Stimulated activated naive CD4-positive, alpha-beta T cell (primary cell): Measurements from ENCODE around the gene PTGR3.

Source experiments
- DNase-seq, 6 experiments: peaks; one replicate each; lab custom pipeline; 2025; lab: John Stamatoyannopoulos, UW

PTGR3 gene

DNA sequence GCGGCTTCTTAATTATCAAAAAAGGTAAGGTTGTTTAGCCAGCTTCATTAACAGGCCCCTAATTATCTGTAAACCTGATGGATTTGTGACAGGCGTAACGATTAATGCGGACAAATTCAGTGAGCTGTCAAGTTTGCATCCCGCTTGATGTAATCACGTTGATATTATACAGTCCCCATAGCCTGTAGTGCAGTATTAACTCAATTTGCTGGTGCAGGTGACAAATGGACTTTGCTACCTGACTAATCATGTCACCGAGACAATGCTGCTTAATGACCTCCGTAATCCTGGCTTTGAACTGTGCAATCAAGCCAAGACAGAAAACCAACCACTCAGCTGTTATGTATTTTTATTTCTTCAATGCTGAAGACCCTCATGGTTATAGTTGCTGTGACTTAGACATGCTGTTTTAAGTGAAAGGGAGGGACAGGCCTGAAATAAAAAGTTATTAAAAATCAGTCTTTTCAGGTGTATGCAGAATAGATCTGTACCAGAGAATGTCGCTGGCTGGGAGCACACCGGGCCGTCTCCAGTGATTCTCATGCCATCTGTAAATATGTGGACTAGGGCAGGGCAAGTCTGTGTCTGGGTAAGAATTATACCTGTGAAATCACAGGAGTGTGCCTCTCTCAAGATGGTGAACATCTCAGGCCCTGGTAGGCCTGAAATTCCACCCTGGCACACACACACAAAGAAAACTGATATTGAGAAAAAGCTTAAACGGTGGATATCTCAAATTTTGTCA lies 6.0 kb upstream of the PTGR3 start:
- no peak for DNase-seq

DNA sequence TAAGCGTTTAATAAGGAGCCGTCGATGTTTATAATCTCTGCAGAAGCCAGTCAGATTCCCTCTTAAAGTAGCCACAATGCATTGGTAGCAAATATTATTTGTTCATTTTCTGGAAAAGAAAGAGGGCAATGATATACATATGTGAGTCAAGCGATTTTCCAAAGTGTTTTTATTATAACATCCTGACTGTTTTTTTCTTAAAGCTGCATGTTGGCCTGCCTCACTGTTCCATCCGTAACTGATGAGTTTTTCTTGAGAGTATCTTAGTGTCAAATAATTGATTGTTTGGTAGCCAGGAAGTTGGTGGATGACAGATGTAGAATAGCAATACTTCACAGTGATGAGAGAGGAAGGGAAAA lies 5.4 kb upstream of the PTGR3 start:
- no peak for DNase-seq

DNA sequence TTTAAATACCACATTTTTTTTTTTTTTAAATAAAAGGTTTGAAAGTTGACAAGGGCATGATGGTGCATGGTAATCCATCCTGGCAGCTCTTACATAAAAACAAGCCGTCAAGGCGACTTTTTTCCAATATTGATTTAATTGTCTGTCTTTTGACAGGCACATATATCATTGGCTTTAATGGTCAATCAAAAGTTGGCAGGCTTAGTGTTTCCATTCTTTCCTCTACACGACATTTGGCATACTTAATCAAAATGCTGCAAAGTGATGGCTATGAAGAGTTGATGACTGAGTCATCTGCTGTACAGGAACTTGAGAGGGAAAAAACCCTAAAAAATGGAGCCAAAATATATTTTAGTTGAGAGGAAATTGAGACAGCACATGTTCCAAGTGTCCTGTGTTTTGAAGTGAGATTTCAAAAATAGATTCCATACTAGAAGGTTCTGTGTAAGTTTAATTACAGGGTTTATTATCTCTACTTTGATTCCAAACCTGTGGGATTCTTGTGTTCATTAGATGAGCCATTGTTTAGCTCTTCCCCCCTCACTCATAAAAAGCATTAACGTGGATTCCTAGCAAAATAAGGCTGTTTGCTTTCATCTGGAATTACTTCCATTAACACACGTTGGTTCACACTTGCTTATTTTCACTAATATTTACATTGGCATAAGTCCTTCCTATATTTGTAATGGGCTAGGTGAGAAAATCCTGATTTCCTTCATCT lies 4.8 kb upstream of the PTGR3 start:
- DNase-seq, result no peak

DNA sequence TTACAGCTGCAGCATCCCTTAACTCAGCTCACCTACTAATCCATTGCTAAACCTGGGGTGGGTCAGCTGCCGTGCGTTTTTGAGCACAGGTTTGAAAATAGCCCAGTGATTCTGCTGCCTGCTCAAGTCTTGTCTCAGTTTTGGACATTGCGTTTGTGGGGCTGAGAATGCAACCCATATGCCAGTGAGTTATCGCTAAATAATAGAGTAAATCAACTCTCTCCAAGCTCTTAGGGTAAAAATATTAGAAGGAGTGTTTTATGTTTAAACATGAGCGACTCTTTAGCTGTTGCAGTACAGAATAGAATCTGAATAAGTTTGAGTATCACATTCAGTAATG lies 3.8 kb upstream of the PTGR3 start:
- DNase-seq, result no peak

DNA sequence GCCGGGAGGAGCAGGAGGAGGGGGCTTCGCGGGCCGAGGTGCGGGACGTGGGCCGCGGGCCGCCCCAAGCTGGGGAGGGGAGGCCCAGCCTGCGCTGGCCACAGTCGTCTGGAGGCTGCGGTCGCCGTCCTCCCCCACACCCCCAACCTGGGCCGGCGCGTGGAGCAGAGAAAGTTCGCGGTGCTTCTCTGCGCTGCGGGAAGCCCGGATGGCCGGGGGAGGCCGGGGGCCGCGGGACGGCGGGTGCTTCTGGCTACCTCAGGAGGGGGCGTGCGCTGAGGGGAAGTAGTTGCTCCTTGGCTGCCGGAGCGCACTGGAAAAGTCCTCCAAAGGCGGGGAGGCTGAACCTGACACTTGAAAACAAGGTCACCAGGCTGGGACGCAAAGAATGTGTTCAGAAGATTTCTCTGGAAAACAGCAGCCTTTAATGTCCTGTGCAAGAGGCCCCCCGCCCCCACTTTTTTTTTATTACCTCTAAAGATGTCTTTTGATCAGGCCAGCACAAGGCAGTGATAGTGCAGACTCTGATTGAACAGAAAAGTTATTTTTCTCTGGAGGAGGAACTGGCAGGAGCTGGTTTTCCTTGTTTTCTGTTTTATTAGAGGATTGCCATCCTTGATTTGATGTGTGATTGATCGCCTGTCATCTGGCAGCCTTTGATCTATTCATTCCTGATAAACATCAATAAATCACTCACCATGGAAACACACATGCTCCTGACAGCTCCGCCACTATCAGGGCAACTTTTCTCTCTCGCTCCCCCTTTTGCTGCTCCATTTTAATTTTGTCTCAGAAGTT lies 3.2 kb upstream of the PTGR3 start:
- DNase-seq, result peak in 5 of 6 experiments; percentile 14 to 46 (median 29)

DNA sequence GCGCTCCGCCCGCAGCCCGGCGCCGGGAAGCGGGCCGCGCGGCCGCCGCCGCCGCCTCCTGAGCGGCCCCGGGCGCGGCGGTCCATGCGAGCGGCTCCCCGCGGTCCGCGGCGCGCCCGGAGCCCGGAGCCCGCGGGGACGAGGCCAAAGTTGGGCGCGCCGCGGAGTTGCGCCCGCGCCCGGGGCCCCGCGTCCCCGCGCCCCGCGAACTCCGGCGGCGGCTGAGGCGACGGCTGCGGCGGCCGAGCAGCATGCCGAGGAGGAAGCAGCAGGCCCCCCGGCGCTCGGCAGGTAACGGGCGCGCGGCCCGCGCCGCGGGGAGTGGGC lies 2.6 kb upstream of the PTGR3 start:
- peak in 1 of 6 experiments; percentile 43 for DNase-seq

DNA sequence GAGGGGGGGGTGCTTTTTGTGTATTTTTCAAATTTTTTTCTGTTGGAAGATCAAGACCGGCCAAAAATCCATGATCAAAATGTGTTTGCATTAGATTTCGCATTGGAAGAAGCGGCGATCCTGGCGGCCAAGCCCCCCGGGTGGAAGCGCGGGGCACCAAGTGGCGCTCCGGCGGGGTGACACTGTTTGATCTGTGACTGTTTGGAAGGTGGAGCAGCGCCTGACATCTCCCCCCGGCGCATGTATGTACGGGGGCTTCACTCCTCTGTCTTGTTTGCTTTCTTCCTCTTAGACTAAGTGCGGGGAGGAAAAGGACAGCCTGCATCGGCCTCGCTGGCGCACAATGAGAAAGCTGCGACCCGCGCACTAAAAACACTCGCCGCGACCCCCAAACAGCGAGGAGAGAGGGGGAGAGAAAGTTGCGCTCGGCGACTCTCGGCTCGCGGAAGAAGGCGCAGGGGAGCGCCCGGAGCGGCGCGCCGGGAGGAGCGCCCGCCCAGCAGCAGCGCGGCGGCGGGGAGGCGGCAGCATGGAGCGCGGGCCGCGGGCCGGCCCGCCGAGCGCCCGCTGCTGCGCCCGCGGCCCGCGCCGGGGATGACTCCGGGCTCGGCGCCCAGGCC lies 2.2 kb upstream of the PTGR3 start:
- peak in 5 of 6 experiments; percentile 31 to 65 (median 63) for DNase-seq

DNA sequence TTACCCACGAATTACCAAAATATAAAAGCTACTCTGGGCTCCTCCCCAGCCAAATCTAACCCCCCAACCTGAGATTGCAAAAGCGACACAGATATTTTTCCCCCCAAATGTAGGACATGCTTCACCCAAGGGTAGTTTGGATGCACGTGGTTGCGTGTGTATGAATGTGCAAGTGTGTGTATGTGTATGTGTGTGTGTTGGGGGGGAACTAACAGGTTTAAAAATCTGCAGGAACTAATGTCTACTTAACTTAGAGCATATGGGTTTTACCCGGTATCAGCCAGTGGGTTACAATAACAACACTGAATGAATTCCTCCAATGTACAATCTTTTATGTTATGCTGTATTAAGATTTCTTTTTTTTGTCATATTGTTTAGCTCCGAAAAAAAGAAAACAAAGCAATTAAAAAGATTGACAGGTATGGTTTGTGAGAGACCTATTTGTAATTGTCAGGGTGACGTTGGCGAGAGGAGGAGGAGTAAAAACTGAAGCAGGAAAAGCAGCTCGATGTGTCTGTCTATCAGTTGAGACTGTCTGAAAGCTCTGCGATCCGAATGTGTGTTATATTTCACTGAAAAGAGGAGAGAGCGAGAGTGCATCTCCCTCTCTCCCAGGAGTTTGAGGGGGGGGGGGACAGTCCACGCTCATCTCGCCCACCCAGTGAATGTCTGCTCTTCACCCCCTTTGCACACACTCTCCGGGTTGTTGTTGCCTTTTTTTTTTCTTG lies 1.5 kb upstream of the PTGR3 start, which contains the start of gene TSHZ1:
Gene TSHZ1, plus strand, starts transcription at position 524 of the 728 bp plus-strand sequence. CDS start 1,080 bp downstream, outside the sequence.
- peak; percentile 41 to 83 (median 72) for DNase-seq

DNA sequence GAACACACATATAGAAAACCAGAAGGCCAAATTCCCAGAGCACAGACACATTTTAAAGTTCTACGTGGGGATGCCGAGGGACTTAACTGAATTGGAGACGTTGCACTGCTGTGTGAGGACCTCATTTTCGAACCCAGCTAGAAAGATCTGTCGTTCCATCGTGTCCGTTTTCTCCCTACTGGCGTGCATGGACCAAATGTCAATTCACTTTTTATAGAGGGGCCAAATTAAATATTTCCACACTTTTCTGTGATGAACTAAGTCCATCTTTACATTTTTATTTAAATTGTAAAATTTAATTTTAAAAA lies 966 bp upstream of the PTGR3 start:
- peak in 1 of 6 experiments; percentile 29 for DNase-seq

DNA sequence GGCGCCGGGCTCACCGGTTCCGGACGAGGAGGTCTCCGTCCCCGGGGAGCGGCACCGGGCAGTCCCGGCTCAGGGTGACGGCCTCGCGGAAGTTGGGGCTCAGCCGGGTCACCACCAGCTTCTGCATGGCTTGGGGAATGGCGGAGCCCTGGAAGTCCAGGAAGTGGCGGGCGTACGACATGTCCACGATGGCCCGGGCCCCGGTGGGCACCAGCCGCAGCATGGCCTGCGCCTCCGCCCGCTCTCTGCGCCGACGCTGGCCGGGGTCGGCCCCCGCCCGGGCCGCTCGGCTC lies 157 bp downstream of the PTGR3 start:
- peak in 2 of 6 experiments; percentile 48 to 49 for DNase-seq

DNA sequence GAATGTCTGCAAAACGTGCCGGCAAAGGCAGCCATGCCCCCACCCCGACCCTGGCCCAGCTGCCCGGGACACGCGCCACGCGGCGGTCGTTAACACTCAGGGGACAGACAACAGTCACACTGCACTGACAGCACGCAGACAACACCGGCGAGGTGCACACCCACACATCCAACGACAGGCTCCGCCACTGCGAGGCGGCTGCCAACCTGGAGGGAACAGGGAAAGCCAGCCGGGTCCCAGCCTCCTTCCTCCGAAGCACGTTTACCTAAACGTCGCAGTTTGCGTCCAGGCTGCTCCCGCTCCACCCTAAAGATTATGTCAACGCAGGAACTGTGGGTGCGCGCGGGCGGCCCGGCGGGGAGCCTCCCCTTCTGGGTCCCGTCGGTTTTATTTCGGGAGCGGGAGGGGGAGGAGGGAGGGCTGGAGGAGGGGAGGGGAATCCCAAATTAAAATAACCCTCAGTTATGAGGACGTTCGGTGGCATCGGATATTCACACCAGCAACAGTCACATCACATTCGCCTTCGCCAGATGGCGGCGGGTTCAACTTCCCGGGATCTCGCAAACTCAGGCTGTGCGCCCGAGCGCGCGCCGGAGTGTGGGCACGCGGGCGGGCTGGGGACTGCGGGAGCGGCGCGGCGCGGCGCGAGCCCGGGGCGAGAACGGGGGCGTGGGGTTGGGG lies 644 bp downstream of the PTGR3 start:
- peak; percentile 28 to 61 (median 44) for DNase-seq

DNA sequence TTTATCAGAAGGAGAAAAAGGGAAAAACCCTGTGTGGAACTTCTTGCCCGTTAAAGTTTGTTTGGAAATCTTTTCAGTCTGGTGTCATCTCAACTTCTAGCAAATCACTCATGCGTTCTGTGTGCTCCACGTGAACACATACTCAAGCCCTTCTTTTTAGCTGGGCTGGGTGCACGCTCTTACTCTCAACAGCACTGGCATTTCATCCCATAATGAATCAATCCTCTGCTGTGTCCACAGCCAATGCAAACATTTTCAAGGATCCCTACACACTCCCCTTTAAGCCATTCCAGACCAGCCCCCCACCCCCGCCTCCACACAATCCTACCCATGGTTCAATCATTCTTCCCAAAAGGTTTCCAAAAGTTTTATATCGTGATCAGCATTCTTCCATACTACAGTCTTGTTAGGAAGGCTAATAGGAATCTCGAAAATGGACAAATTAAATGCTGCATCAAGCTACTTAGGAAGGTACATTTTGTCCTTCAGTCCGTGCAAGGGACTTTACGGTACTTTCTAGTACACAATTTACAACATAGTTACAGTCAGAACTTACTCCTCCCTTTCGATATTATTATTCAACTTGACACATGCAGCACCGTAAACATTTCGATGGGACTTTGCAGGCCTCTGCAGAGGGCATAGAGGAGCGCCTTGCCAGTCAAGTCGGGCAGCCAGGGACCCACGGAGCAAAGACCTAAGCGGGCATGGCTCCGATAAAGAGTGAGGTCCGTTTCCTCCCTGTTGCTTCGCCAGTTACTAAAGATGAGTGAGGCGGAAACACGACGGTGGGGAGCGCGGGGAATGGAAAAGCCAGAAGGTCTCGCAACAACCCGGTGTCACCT lies 1.4 kb downstream of the PTGR3 start:
- DNase-seq, result no peak

DNA sequence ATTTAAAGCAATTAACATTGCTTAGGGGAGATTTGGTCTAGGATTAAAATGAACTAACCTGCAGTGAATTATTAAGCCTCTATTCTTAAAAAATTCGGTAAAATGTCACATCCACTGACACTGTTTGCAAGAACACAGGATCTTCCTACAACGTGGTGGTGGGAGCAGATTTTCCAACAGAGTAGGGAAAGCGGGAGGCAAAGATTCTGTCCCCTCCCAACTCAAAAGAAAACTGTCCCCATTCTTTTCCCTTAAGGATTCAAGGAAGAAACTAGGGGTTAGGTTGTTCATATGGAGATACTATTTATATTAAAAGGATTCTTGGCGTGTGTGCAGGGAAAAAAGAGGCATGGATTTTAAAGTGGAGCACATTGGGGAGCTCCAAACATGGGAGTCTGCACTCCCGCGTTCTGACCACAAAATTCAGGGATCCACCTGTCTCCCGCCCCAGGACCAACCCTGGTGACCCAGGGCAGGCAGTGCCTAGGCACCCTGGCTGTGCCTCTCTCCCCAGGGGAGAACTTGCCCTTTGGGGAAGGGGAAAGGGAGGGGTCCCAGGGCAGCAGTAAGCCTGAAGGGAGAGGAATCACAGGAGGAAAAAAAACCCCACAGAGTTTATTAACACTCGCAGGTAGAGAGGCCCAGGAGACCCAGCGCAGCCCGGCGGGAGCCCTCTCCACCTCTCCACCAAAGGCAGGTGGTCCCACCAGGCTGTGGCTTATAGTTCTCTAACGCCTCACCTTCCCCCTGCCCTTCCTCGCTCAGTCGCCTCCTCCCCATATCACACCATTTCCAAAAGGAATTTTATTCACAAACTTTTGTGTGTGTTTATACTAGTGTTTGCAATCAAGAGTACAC lies 2.3 kb downstream of the PTGR3 start:
- no peak for DNase-seq

DNA sequence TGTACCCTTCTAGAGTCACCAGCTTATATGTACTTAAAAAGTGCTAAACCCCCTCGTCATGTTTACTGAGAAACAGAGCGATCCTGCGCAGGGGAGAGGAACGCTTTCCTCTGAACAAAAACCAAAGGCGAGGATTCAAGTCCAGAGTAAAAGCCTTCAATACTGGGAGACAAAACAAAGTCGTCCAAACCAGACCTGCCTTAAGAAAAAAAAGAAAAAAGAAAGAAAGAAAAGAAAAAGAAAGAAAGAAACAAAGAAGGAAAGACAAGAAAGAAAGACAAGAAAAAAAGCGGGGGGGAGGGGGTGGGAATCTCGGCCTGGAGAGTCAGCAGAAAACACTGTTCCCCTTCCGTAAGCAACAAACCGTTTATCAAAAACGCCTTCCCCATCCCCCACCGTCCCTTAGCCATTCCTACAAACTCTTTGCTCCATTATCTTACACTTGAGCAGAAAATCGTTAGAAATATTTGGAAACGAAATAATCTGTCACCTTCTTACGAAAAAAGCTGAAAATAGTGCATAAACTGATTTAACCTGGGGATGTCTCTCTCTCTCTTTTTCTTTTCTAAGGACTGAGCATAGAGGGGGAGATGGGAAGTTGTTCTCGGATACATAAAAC lies 3.3 kb downstream of the PTGR3 start:
- no peak for DNase-seq

DNA sequence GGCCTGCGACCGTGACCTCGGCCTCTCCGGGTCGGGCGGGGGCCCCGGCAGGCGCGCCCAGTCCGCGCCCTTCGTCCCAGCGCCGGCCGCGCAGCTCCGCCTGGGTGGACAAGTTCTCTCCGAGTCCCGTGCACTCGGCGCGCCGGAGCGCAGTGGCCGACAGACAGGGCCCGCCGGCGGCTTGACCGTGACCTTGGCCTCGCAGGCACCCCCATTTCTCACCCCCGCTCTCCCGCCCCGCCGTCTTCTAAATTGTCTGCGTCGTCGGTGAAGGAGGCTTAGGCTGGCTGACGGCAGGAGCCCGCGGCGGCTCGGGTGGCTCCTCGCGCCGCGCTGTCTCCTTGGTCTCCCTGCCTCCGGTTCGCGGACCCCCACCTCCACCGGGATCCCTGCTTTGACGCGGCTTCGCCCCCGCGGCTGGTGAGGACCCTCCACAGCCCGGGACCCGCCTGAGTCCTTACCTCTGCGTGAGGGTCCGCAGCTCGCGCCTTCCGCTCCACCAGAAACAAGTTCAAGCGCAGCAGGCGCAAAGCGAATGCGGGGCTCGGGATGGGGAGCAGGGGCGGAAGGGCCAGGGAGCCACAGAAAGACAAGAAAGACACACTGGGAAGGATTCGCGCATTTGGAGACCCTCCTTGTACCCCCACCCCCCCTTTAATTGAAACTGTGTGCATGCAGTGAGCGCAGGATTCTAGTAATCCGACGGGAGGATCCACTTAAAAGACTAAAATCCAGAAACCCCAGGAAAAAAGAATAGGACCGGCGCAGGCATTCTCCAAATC lies 4.0 kb downstream of the PTGR3 start:
- peak in 2 of 6 experiments; percentile 4 to 49 for DNase-seq

DNA sequence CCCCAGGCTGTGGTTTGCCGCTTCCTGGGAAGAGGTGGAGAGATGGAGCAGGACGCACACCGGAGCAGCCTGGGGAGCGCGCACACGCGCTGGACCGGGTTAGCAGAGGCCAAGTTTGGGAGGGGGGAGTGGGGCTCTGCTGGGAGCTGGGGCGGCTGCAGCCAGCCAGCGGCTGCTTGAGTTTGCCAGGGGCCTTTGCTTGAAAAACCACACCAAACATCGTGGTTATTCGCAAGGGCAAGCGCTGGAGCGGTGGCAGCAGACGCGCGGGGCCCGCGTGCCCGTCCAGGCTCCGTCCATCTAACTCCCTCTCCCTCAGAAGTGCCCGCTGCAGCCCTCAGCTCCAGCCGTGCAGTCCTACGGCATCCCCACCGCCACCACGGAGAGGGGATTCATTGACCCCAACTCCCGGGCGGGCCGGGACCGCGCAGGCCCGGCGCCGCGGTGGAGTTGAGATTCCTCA lies 4.6 kb downstream of the PTGR3 start:
- no peak for DNase-seq

DNA sequence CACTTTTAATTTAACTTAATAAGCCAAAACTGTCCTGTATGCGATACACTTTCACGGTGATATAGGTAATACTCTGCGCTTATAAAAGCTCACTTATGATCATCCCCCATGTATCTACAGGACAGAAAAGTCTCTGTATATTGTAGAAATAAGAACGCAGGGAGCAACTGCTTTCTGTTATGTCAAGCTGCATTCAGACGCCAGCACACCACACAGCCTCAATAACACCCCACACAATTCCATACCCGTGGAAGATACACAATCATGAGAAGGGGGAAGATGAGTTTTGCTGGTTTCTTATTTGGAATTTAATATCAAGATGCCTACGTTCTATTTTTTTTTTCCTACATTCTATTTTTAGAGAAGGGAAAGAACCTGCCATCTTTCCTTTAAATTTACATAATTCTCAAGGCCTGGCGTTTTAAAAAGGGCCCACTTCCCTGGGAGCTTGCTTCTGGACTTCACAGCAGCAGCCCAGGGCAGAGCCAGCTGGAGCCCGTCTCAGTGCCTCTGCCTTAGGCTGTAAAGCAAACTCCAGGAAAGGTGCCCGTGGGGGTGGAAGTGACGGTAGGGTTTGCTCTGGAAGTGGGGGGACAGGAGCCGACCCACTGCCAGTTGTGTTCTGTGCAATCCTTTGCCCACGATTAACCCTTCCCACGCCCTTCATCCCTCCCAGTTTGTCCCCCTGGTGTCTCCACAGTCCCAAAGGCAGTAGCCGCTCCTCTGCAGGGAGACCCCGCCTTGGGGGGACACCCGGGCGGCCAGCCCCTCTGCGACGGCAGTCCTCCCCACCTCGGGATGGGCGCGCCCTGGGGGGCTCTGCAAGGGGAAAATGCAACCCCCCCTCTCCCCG lies 5.3 kb downstream of the PTGR3 start:
- DNase-seq, result no peak
